ENCODE data around the gene TLR5. TPM values are rescaled to one million over a fixed set of nuclear protein-coding genes. Genes with fewer than 3 reads are reported as not detected.

The TLR5 gene
- total and polyA plus RNA-seq, 2 of the 4 experiments (the other 2 are of a cell fraction) = 0.09 to 0.18 TPM

GRCh38 chr1:223105568-223105967, 37.5 kb downstream of the TLR5 start:
- intact Hi-C loops (cut with micrococcal nuclease) = no loop called here
- Histone ChIP-seq H2BK20ac (ENCODE audit: low read depth, low read length) (no peak overlapping the region), H3K4me1 (ENCODE audit: control insufficient read depth, insufficient read depth, low read length) (no peaks in the 10 kb centered on the region), H4K8ac (ENCODE audit: low read depth in 2 of 2, low read length in 2 of 2) (no peak overlapping the region), H3K4me2 (ENCODE audit: low read depth, low read length) (no peak overlapping the region), H3K4me3 (ENCODE audit: insufficient read depth, low read depth, low read length) (no peak overlapping the region), H3K56ac (ENCODE audit: extremely low read depth, insufficient read depth, low read length) (no peak overlapping the region), H3K9me3 (ENCODE audit: control insufficient read depth, insufficient read depth, low read length) (no peaks in the 10 kb centered on the region), H2AFZ (replicated peaks; ENCODE audit: low read length, poor library complexity) (no peak overlapping the region), H3K9me1 (ENCODE audit: insufficient read depth, low read length) (no peaks in the 10 kb centered on the region), H3K9ac (ENCODE audit: low read depth, low read length) (no peak overlapping the region), H3K27me3 (ENCODE audit: control insufficient read depth, insufficient read depth, low read length) (peaks cover 15% of the 10 kb centered on the region), H3K18ac (ENCODE audit: low read depth, low read length) (no peak overlapping the region), H3K4ac (ENCODE audit: low read depth, low read length) (no peak overlapping the region), H2BK15ac (ENCODE audit: low read depth, low read length) (no peak overlapping the region), H3K23ac (ENCODE audit: low read depth, low read length) (no peak overlapping the region), H2AK5ac (ENCODE audit: low read depth, low read length) (no peak overlapping the region), H4K91ac (ENCODE audit: insufficient read depth, low read depth, low read length) (no peak overlapping the region), H2BK120ac (ENCODE audit: low read depth, low read length) (no peak overlapping the region), H3K79me1 (ENCODE audit: low read depth in 1 of 2, low read length in 2 of 2) (no peaks in the 10 kb centered on the region), H4K20me1 (ENCODE audit: insufficient read depth, low read length) (no peaks in the 10 kb centered on the region), H2AK9ac (replicated peaks; ENCODE audit: low read depth, low read length, poor library complexity) (no peak overlapping the region), H4K5ac (ENCODE audit: low read depth, low read length) (no peak overlapping the region), H3K14ac (replicated peaks; ENCODE audit: low read depth, low read length) (no peak overlapping the region), H2BK5ac (ENCODE audit: low read depth, low read length, poor library complexity, severe bottlenecking) (no peak overlapping the region), H3K36me3 (ENCODE audit: control insufficient read depth, insufficient read depth, low read length) (no peaks in the 10 kb centered on the region), H3K27ac (ENCODE audit: insufficient read depth, low read length) (no peak overlapping the region)
- TF ChIP-seq RFX5 (IDR thresholded peaks at IDR 0.05; ENCODE audit: low read depth, low read length) (no peak), CEBPB (IDR thresholded peaks at IDR 0.05; ENCODE audit: low read depth, low read length) (no peak), MXI1 (IDR thresholded peaks at IDR 0.05; ENCODE audit: borderline replicate concordance, low read depth, low read length) (no peak), ELK1 (IDR thresholded peaks at IDR 0.05; ENCODE audit: borderline replicate concordance, low read depth, low read length) (no peak), POLR2A (IDR thresholded peaks at IDR 0.05; ENCODE audit: low read depth, low read length) (no peak), CTCF (conservative IDR thresholded peaks at IDR 0.05; ENCODE audit: low read depth, low read length) (no peak), RAD21 (IDR thresholded peaks at IDR 0.05; ENCODE audit: low read length) (no peak), MAFK (IDR thresholded peaks at IDR 0.05; ENCODE audit: low read depth, low read length) (no peak), FOS (IDR thresholded peaks at IDR 0.05; ENCODE audit: low read depth, low read length) (no peak), RCOR1 (IDR thresholded peaks at IDR 0.05; ENCODE audit: insufficient replicate concordance, low read length) (no peak), MAZ (IDR thresholded peaks at IDR 0.05; ENCODE audit: borderline replicate concordance, low read depth, low read length) (no peak), BHLHE40 (IDR thresholded peaks at IDR 0.05; ENCODE audit: low read depth, low read length) (no peak), NFE2L2 (IDR thresholded peaks at IDR 0.05; ENCODE audit: low read depth, low read length) (no peak), CHD1 (IDR thresholded peaks at IDR 0.05; ENCODE audit: low read depth, low read length) (no peak), SMC3 (IDR thresholded peaks at IDR 0.05; ENCODE audit: low read depth, low read length) (no peak), USF2 (IDR thresholded peaks at IDR 0.05; ENCODE audit: low read depth, low read length) (no peak)
- dilution Hi-C loops (cut with HindIII; ENCODE audit: low sequenced_read_pairs, unreplicated experiment) = no loop called here
- ChIA-PET CTCF (no interaction called here), POLR2A (ENCODE audit: unreplicated experiment) (no interaction called here)
- BruUV-seq (replicated peaks) = no TSS peak
- ATAC-seq (ENCODE audit: low read depth) (no peak), DNase-seq (no peak)
- no CpG with 5 or more reads among the region's 7 CpGs for WGBS, 2 experiments (ENCODE audit: extremely low coverage in 2 of 2, insufficient read length in 1 of 2)
- in situ Hi-C loops (cut with MboI; ENCODE audit: low sequenced_read_pairs) = no loop called here
